D721Med (cell line): ENCODE measurements around the gene OGFR.

ENCODE experiments used
- DNase-seq: peaks from one replicate; pipeline ENCODE4 v3.0.0; 2011; ENCODE audit warnings: low spot score; ENCODE audit not compliant: insufficient read length
- FAIRE-seq: peaks from 2 replicates; lab custom pipeline; 2011; peaks lifted over from hg19 to GRCh38; lab: Jason Lieb, UNC
- TF ChIP-seq, protein P1 (sequence below): IDR thresholded peaks from 2 replicates; pipeline ENCODE4 v1.5.1; 2012; ENCODE audit warnings: mild to moderate bottlenecking, control low read depth; ENCODE audit not compliant: insufficient read depth; ENCODE audit errors: missing control alignments

Gene OGFR

DNA sequence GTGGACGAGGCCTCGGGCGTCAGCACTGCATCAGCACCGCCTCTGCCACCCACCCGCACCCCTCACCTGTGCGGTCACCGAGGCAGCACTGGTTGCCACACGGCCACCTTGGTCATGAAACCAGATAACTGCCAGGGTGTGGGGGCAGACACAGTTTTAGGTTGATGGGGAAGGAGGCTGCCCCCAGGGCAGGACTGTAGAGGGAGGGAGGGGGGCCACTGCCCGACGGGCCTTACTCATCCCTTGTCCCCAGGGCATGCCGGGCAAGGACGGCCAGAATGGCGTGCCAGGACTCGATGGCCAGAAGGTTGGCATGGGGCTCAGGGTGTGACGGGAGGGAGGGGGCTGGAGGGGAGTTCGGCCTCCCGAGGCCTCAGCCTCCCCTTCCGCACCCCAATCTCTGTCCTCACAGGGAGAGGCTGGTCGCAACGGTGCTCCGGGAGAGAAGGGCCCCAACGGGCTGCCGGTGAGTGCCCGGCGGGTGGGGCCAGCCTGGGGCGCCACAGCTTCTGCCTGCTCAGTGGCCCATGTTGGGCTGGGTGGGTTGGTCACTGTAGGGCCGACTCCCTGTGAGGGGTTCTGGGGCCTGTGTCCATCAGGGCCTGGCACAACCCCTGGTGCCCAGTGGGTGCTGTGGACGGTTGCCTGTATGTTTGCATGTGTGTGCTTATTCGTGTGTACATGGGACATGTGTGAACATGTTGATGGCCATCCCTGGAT is 24.0 kb downstream of the OGFR start:
- DNase-seq, result no peak
- no peak for FAIRE-seq
- TF ChIP-seq, protein P1, sequence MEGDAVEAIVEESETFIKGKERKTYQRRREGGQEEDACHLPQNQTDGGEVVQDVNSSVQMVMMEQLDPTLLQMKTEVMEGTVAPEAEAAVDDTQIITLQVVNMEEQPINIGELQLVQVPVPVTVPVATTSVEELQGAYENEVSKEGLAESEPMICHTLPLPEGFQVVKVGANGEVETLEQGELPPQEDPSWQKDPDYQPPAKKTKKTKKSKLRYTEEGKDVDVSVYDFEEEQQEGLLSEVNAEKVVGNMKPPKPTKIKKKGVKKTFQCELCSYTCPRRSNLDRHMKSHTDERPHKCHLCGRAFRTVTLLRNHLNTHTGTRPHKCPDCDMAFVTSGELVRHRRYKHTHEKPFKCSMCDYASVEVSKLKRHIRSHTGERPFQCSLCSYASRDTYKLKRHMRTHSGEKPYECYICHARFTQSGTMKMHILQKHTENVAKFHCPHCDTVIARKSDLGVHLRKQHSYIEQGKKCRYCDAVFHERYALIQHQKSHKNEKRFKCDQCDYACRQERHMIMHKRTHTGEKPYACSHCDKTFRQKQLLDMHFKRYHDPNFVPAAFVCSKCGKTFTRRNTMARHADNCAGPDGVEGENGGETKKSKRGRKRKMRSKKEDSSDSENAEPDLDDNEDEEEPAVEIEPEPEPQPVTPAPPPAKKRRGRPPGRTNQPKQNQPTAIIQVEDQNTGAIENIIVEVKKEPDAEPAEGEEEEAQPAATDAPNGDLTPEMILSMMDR, result no peak

DNA sequence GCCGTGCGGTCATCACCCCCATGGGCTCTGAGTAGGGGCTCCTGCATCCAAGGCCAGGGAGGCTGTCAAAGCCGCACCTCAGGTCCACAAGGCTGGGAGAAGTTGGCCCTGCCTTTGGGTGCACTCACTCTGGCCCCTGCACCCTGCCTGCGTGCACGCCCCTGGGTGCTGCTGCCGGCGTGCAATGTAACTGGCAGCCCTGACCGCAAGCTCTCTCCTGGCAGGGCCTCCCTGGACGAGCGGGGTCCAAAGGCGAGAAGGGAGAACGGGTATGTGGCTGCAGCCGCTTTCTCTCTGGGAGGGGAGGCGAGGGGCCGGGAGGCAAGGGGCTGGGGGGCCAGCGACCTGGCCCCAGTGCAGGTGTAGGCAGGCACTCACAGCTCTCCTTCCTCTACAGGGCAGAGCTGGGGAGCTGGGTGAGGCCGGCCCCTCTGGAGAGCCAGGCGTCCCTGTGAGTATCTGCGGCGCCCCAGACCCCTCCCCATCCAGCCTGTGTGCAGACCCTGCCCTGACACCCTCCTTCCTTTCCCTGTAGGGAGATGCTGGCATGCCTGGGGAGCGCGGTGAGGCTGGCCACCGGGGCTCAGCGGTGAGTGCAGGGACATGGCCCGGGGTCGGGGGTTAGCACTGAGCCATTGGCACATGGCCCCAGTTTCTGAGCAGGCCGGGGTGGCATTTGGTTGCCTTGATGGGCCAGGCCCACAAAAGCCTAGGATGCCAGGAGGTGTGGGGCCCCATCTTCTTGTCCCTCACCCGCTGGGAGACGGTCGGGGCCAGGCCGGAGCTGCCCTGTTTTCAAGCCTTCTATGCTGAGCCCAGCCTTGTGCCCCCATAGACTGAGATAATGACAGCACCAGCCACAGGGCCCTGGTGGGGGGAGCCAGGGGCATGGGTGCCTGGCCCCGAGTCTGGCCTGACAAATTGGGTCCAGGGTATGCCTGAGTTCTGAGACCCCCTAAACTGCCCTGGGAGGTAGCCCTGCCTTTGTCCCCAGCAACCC is 24.9 kb downstream of the OGFR start:
- TF ChIP-seq, protein P1, result no peak

DNA sequence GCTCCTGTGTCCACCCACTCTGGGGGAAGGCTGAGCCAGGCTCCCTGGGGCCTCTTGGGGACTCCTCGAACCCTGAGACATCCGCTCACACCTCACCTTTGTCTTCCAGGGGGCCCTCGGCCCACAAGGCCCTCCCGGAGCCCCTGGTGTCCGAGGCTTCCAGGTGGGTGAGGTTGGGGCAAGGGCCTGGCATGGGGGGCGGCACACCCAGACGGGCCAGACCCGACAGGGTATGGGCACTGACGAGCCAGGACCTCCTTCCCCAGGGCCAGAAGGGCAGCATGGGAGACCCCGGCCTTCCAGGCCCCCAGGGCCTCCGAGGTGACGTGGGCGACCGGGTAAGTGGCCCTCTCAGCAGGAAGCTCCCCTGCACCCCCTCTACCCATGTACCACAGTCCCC is 25.6 kb downstream of the OGFR start:
- no peak for FAIRE-seq
- TF ChIP-seq, protein P1, result no peak
- DNase-seq, result no peak

More for the DNA sequence above, 24.9 kb downstream of the OGFR start:
- DNase-seq, result no peak
- no peak for FAIRE-seq

DNA sequence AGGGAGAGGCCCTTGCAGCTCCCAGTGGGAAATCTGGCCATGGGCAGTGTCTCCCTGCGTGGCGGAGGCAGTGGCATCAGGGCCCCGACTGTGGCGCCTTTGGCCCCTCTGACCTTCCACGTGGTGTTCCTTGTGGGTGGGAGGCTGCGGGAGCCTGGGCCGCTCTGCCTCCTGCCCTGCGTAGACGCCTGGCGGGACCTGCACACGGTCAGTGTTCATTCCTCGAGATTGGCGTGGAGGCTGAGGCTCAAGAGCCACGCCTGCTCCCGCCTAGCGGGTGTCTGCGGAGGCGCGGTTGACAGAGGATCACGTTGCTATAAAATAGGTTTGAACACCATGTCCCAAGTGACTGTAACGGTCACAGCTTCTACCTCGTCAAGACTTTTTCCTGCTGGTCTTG is 26.2 kb downstream of the OGFR start:
- FAIRE-seq (no peak), DNase-seq (no peak)
- TF ChIP-seq, protein P1, result no peak

DNA sequence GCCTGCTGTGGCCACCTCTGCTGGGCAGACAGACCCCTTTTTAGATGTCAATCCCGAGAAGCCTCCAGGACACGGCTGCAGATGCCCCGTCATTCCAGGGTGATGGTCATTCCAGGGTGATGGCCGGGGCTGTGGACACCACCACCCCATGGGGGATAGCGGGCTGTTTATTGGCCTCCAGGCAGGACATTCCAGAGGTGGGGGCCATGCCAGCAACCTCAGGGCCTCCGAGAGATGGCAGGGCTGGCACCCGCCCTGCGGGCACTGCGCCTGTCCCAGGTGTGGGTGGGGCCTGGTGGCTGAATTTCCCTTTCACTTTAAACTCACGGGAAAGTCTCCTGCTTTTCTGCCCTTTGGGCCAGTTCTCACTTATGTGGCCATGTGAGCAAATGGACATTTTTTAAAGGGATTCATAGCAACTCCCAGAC is 26.7 kb downstream of the OGFR start:
- FAIRE-seq (no peak), DNase-seq (no peak)
- TF ChIP-seq, protein P1, result no peak

DNA sequence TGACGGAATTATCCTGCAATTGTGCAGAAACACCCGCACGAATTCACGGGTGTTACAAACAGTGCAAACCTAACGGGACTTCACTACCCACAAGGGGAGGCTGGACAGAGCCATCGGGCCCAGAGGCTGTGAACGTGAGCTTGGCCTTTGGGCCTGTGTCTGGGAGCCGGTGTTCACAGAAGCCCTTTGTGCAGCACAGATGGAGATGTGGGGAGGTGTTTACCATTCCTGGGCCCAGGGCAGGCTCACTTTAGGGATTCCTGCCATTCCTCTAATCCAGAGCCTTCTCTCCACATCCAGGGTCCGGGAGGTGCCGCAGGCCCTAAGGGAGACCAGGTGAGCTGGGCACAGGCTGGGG is 27.2 kb downstream of the OGFR start:
- no peak for DNase-seq
- TF ChIP-seq, protein P1, result no peak
- no peak for FAIRE-seq
